ENCODE measurements around the gene FNDC8.
"Not testable (repeated sequence)": the region's sequence is repeated elsewhere in the genome, so short reads cannot be mapped to it uniquely, and the experiment has no call there.

- not testable (repeated sequence) for TF ChIP-seq CTCF, POLR2A (IDR thresholded peaks at IDR 0.05)
Measured at GRCh38 chr17:35110791-35111190, 10.6 kb upstream of the FNDC8 start.
